LoVo (cell line): ENCODE data around the gene IFNGR1.
"Not testable (repeated sequence)": the region's sequence is repeated elsewhere in the genome, so short reads cannot be mapped to it uniquely, and the experiment has no call there.

Experiments
- DNase-seq: peaks from one replicate; pipeline ENCODE4 v3.0.0-alpha.2; 2016; ENCODE audit warnings: low spot score

IFNGR1 gene

GRCh38 chr6:137213331-137213740 lies 5.8 kb downstream of the IFNGR1 start:
- DNase-seq, result no peak

DNA sequence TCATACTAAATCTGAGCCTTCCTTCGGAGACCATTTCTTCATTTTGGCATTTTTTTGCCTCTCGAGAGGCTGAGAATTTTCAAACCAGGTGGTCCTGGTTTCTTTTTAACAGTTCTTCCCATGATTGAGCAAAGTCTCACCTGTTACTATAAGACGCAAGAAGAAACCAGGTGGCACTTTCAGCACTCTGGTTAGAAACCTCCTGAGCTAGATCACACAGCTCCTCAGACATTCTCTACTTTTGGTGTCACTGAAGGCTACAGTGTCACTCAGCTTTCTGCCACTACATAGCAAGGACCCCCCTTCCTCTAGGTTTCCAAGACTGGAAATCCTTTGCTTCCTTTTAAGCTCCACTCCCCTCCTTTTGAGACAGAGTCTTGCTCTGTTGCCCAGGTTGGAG lies 7.3 kb downstream of the IFNGR1 start:
- DNase-seq, result no peak

- DNase-seq, result no peak
These were observed 8.3 kb downstream of the IFNGR1 start for GRCh38 chr6:137210903-137211302.

DNA sequence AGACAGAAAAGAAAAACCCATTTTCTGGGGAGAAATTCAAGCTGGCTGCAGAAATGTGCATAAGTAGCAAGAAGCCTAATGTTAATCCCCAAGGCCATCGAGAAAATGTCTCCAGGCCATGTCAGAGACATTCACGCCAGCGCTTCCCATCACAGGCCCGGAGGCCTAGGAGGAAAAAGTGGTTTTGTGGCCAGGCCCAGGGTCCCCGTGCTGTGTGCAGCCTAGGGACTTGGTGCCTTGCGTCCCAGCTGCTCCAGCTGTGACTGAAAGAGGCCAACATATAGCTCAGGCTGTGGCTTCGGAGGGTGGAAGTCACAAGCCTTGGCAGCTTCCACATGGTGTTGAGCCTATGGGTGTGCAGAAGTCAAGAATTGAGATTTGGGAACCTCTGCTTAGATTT lies 10.9 kb downstream of the IFNGR1 start:
- DNase-seq, result no peak

- not testable (repeated sequence) for DNase-seq
These were observed 11.7 kb downstream of the IFNGR1 start for GRCh38 chr6:137207457-137207856.

GRCh38 chr6:137206577-137206976 lies 12.6 kb downstream of the IFNGR1 start:
- no peak for DNase-seq

- no peak for DNase-seq
These were observed 15.9 kb downstream of the IFNGR1 start for GRCh38 chr6:137203256-137203655.

GRCh38 chr6:137202078-137202477 lies 17.1 kb downstream of the IFNGR1 start:
- no peak for DNase-seq

GRCh38 chr6:137201006-137201405 lies 18.2 kb downstream of the IFNGR1 start:
- no peak for DNase-seq

DNA sequence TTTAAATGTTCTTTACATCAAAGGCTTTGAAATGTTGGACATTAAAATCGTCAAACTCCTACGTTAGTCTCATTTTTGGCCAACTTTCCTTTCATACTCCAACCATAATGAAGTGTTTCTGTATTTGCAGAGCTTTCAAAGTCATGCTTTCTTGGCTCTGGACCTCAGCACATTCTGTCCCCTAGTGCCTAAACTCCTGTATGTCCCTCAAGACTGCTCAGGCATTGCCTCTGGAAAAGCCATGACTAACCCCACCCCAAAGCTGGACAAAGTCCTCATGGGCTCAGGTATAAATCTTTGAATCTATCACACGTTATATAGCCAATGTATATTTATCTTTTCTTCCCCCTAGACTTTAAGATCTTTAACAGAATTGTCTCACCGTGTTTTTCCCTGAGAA lies 18.9 kb downstream of the IFNGR1 start:
- no peak for DNase-seq

- DNase-seq, result no peak
These were observed 21.2 kb downstream of the IFNGR1 start for GRCh38 chr6:137197684-137198645.

GRCh38 chr6:137193256-137194070 lies 25.7 kb downstream of the IFNGR1 start:
- no peak for DNase-seq

DNA sequence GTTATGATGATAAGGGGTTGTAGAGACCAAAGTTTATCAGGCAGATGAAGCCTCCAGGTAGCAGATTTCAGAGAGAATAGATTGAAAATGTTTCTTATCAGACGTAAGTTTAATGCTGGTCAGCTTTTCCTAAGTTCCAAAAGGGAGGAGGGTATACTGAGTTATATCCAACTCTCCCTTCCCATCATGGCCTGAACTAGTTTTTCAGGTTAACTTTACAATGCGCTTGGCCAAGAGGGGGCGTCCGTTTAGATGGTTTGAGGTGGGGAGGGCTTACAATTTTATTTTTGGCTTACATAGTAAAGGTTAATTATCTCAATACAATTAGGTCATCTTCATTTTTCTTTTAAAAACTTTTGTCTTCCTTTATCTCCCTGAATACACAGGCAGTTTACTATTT lies 26.4 kb downstream of the IFNGR1 start:
- DNase-seq, result no peak

- DNase-seq, result no peak
These were observed 27.5 kb downstream of the IFNGR1 start for GRCh38 chr6:137191670-137192069.

DNA sequence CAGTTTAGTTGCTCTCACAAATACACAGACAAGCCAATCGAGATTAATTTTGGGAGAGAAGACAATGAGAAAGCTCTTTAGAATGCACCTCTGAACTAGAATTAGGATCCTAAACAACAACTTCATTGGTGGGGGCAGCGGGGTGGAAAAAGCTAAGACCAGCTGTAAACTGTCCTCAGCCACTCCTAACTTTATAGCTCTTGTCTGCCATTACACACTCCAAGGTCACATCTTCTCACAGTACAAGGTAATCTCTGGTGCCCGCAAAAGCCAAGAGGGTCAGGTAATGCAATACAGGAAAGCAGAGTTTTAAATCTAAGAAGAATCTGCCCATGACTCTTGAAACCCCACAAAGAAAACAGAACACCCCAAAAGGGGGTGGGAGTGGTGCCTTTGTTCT lies 27.9 kb downstream of the IFNGR1 start:
- no peak for DNase-seq

GRCh38 chr6:137190583-137191094 lies 28.5 kb downstream of the IFNGR1 start:
- no peak for DNase-seq

GRCh38 chr6:137188855-137189254 lies 30.3 kb downstream of the IFNGR1 start:
- DNase-seq, result no peak

- DNase-seq, result no peak
These were observed 33.9 kb downstream of the IFNGR1 start for GRCh38 chr6:137185290-137185689.

- no peak for DNase-seq
These were observed 36.5 kb downstream of the IFNGR1 start for GRCh38 chr6:137182654-137183073.

DNA sequence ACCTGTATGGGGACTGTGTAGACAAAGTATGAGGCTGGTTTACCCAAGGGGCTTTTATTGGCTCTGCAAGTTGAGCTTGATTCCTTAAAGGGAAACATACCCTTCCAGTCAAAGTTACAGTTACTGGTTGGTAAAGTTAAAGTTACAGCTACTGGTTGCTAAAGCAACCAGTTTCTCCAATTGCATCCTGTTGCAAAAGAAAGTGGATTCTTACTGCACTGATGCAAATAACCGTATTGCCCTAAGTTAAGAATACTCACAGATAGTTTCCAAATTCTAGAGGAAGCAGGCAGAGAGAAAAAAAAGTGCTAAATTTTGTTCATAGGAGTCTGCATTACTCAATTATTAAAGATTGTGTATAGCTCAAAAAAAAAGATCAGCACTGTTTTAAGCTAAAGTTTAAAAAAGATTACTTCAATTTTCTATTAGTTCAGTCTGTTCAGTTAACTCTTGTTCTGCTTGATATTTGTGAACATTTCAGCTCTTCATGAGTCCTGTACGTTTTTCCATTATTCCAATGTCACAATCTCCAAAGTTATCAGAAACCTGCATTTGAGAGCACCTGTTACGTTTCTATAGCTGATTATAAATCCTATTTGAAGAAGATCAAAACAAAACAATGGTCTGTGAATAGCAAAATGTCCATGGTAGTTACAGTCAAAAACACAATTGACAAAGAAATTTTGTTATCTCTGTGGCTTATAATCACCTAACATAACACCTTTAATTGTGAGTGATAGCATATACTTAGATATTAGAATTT lies 37.1 kb downstream of the IFNGR1 start:
- DNase-seq, result no peak

DNA sequence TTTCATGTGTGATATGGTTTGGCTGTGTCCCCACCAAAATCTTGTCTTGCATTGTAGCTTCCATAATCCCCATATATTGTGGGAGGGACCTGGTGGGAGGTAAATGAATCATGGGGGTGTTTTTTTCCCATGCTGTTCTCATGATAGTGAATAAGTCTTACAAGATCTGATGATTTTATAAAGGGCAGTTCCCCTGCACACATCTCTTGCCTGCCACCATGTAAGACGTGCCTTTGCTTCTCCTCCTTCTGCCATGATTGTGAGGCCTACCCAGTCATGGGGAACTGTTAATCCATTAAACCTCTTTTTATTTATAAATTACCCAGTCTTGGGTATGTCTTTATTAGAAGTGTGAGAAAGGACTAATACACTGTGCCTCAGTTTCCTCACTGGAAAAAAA lies 41.6 kb downstream of the IFNGR1 start:
- no peak for DNase-seq

- DNase-seq, result no peak
These were observed 42.5 kb downstream of the IFNGR1 start for GRCh38 chr6:137176729-137177128.
